Measurements from ENCODE around the gene PCDHGA1. TPM values are rescaled to one million over a fixed set of nuclear protein-coding genes. Genes with fewer than 3 reads are reported as not detected.
A peak's percentile ranks its signal among the peaks of the same experiment; 100 is the strongest.
"Not testable (repeated sequence)": the region's sequence is repeated elsewhere in the genome, so short reads cannot be mapped to it uniquely, and the experiment has no call there.

PCDHGA1 gene
- total and polyA plus RNA-seq, 5 donors: 0.70 to 2.8 (median 1.8) TPM

DNA sequence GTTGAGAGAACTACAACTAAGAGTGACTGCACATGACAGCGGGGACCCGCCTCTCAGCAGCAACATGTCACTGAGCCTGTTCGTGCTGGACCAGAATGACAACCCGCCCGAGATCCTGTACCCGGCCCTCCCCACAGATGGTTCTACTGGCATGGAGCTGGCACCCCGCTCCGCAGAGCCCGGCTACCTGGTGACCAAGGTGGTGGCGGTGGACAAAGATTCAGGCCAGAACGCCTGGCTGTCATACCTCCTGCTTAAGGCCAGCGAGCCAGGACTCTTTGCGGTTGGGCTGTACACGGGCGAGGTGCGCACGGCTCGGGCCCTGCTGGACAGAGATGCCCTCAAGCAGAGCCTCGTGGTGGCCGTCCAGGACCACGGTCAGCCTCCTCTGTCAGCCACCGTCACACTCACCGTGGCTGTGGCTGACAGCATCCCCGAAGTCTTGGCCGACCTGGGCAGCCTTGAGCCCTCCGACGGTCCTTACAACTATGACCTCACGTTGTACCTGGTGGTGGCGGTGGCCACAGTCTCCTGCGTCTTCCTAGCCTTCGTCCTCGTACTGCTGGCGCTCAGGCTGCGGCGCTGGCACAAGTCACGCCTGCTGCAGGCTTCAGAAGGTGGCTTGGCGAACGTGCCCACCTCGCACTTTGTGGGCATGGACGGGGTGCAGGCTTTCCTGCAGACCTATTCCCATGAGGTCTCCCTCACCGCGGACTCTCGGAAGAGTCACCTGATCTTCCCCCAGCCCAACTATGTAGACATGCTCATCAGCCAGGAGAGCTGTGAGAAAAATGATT is 54.4 kb downstream of the PCDHGA1 start:
- Histone ChIP-seq H3K27ac (ENCODE audit: low read length) (no peak overlapping the region), H3K4me1 (ENCODE audit: control insufficient read depth, insufficient read depth, low read length) (no peaks in the 10 kb centered on the region), H3K27me3 (ENCODE audit: control insufficient read depth, insufficient read depth) (no peaks in the 10 kb centered on the region), H3K4me3 (ENCODE audit: low read length) (no peak overlapping the region), H3K9me3 (ENCODE audit: control insufficient read depth, low read length) (peaks cover 4% of the 10 kb centered on the region)
- ATAC-seq (no peak), DNase-seq (no peak)
- WGBS: 43% methylated on average over 43 of the region's 43 CpGs
- intact Hi-C loops (cut with DNase I): no loop called here

DNA sequence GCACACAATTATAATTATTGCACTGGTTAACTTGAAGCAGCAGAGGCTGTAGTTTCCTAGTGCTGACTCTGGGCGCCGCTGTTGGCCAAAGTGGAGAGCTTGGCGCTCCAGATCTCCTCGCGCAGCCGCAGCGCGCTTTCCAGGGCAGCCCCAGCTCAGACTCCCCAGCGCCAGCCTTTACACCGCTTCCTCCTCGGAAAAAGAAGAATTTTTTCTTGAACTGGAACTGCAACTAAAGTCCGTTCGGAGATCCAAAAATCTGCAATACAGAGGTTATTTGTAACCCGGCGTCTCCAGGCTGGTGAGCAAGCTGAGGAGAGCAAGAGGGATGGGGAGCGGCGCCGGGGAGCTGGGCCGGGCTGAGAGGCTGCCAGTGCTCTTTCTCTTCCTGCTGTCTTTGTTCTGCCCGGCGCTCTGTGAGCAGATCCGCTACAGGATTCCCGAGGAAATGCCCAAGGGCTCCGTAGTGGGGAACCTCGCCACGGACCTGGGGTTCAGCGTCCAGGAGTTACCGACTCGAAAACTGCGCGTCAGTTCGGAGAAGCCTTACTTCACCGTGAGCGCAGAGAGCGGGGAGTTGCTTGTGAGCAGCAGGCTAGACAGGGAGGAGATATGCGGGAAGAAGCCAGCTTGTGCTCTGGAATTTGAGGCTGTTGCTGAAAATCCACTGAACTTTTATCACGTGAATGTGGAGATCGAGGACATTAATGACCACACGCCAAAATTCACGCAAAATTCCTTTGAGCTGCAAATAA is 57.4 kb downstream of the PCDHGA1 start, which contains the start of gene PCDHGB4:
Gene PCDHGB4, plus strand, starts transcription at position 142 of the 755 bp plus-strand sequence. Its CDS starts 187 bp downstream, at position 329.
- ATAC-seq (peak; percentile 69 to 76), DNase-seq (peak in 2 of 3 donors; percentile 67 to 78)
- H3K27me3 ChIP-seq (ENCODE audit: control insufficient read depth, insufficient read depth); H3K4me1 ChIP-seq (ENCODE audit: control insufficient read depth, insufficient read depth, low read length); H3K27ac ChIP-seq (ENCODE audit: low read length); H3K9me3 ChIP-seq (ENCODE audit: control insufficient read depth, low read length); intact Hi-C loops (cut with DNase I): not testable (repeated sequence)
- WGBS: 9% methylated on average over 22 of the region's 40 CpGs
- peak within 1 kb of the TSS; percentile 35 for H3K4me3 ChIP-seq (ENCODE audit: low read length)

- Histone ChIP-seq H3K4me3 (ENCODE audit: low read length) (no peak overlapping the region), H3K27ac (ENCODE audit: low read length) (no peak overlapping the region), H3K4me1 (ENCODE audit: control insufficient read depth, insufficient read depth, low read length) (no peaks in the 10 kb centered on the region), H3K9me3 (ENCODE audit: control insufficient read depth, low read length) (peaks cover 9% of the 10 kb centered on the region), H3K27me3 (ENCODE audit: control insufficient read depth, insufficient read depth) (no peaks in the 10 kb centered on the region)
- 42% methylated on average over 10 of the region's 10 CpGs for WGBS
- intact Hi-C loops (cut with DNase I): no loop called here
- ATAC-seq (no peak), DNase-seq (no peak)
Measured at GRCh38 chr5:141388661-141389060, 58.3 kb downstream of the PCDHGA1 start.

GRCh38 chr5:141389153-141390042 is 59.1 kb downstream of the PCDHGA1 start:
- 30% methylated on average over 77 of the region's 77 CpGs for WGBS
- Histone ChIP-seq H3K9me3 (ENCODE audit: control insufficient read depth, low read length) (peaks cover 9% of the 10 kb centered on the region), H3K27ac (ENCODE audit: low read length) (no peak overlapping the region), H3K4me3 (ENCODE audit: low read length) (no peak overlapping the region), H3K4me1 (ENCODE audit: control insufficient read depth, insufficient read depth, low read length) (no peaks in the 10 kb centered on the region), H3K27me3 (ENCODE audit: control insufficient read depth, insufficient read depth) (no peaks in the 10 kb centered on the region)
- DNase-seq (peak in 1 of 3 donors; percentile 35), ATAC-seq (no peak)
- intact Hi-C loops (cut with DNase I): no loop called here

DNA sequence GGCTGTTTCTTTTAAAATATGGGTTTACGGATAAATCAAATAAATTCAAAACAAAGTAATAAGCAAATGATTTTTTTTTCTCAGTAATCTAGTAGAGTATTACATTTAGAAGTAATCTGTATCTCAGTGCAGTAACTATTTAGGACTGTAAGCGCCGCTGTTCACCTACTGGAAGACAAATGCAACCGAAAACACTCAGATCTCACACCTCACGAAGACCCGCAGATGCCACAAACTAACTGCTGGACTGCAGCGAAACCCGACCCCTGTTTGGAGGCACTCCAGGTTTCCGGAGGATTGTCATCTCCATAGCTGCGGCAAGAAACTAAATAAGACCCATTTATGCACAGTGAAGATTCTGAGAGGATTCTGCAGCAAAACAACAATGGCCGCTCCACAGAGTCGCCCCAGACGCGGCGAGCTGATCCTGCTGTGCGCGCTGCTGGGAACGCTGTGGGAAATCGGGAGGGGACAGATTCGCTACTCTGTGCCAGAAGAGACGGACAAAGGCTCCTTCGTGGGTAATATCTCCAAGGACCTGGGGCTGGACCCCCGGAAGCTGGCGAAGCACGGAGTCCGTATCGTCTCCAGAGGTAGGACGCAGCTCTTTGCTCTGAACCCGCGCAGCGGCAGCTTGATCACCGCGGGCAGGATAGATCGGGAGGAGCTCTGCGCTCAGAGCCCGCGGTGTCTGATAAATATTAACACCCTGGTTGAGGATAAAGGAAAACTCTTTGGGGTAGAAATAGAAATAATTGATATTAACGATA is 62.3 kb downstream of the PCDHGA1 start, which contains the start of gene PCDHGA8:
Gene PCDHGA8, plus strand, starts transcription at position 205 of the 770 bp plus-strand sequence. Its CDS starts 181 bp downstream, at position 386.
- no peak for DNase-seq
- H3K4me3 ChIP-seq (ENCODE audit: low read length): no peak within 1 kb of the TSS
- H3K27ac ChIP-seq (ENCODE audit: low read length): no peak within 1 kb of the TSS
- intact Hi-C loops (cut with DNase I): no loop called here
- H3K27me3 ChIP-seq (ENCODE audit: control insufficient read depth, insufficient read depth): no peaks in the 10 kb centered on the region
- ATAC-seq: no peak
- peaks cover 13% of the 10 kb centered on the region for H3K9me3 ChIP-seq (ENCODE audit: control insufficient read depth, low read length)
- H3K4me1 ChIP-seq (ENCODE audit: control insufficient read depth, insufficient read depth, low read length): no peaks in the 10 kb centered on the region
- 26% methylated on average over 38 of the region's 38 CpGs for WGBS

- H3K4me1 ChIP-seq (ENCODE audit: control insufficient read depth, insufficient read depth, low read length): no peaks in the 10 kb centered on the region
- DNase-seq (no peak), ATAC-seq (no peak)
- no peak overlapping the region for H3K27ac ChIP-seq (ENCODE audit: low read length)
- 35% methylated on average over 21 of the region's 21 CpGs for WGBS
- no peaks in the 10 kb centered on the region for H3K27me3 ChIP-seq (ENCODE audit: control insufficient read depth, insufficient read depth)
- intact Hi-C loops (cut with DNase I): no loop called here
- peaks cover 13% of the 10 kb centered on the region for H3K9me3 ChIP-seq (ENCODE audit: control insufficient read depth, low read length)
- H3K4me3 ChIP-seq (ENCODE audit: low read length): no peak overlapping the region
Measured at GRCh38 chr5:141393267-141393666, 63.0 kb downstream of the PCDHGA1 start.

DNA sequence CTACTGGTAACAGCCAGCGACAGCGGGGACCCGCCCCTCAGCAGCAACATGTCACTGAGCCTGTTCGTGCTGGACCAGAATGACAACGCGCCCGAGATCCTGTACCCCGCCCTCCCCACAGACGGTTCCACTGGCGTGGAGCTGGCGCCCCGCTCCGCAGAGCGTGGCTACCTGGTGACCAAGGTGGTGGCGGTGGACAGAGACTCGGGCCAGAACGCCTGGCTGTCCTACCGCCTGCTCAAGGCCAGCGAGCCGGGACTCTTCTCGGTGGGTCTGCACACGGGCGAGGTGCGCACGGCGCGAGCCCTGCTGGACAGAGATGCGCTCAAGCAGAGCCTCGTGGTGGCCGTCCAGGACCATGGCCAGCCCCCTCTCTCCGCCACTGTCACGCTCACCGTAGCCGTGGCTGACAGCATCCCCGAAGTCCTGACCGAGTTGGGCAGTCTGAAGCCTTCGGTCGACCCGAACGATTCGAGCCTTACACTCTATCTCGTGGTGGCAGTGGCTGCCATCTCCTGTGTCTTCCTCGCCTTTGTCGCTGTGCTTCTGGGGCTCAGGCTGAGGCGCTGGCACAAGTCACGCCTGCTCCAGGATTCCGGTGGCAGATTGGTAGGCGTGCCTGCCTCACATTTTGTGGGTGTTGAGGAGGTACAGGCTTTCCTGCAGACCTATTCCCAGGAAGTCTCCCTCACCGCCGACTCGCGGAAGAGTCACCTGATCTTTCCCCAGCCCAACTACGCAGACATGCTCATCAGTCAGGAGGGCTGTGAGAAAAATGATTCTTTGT is 64.3 kb downstream of the PCDHGA1 start:
- H3K4me1 ChIP-seq (ENCODE audit: control insufficient read depth, insufficient read depth, low read length); H3K4me3 ChIP-seq (ENCODE audit: low read length); H3K27me3 ChIP-seq (ENCODE audit: control insufficient read depth, insufficient read depth); H3K27ac ChIP-seq (ENCODE audit: low read length); DNase-seq; intact Hi-C loops (cut with DNase I); ATAC-seq: not testable (repeated sequence)
- peaks cover 14% of the 10 kb centered on the region for H3K9me3 ChIP-seq (ENCODE audit: control insufficient read depth, low read length)
- WGBS: 31% methylated on average over 43 of the region's 53 CpGs

DNA sequence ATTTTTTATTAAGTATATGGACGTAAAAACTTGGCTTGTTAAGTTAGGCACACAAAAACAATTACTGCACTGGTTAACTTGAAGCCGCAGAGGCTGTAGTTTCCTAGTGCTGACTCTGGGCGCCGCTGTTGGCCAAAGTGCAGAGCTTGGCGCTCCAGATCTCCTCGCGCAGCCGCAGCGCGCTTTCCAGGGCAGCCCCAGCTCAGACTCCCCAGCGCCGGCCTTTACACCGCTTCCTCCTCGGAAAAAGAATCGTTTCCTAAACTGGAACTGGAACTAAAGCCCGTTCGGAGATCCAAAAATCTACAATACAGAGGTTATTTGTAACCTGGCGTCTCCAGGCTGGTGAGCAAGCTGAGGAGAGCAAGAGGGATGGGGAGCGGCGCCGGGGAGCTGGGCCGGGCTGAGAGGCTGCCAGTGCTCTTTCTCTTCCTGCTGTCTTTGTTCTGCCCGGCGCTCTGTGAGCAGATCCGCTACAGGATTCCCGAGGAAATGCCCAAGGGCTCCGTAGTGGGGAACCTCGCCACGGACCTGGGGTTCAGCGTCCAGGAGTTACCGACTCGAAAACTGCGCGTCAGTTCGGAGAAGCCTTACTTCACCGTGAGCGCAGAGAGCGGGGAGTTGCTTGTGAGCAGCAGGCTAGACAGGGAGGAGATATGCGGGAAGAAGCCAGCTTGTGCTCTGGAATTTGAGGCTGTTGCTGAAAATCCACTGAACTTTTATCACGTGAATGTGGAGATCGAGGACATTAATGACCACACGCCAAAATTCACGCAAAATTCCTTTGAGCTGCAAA is 67.6 kb downstream of the PCDHGA1 start, which contains the start of gene PCDHGB5:
Gene PCDHGB5, plus strand, starts transcription at position 192 of the 796 bp plus-strand sequence. Its CDS starts 181 bp downstream, at position 373.
- intact Hi-C loops (cut with DNase I); H3K27ac ChIP-seq (ENCODE audit: low read length); H3K27me3 ChIP-seq (ENCODE audit: control insufficient read depth, insufficient read depth); H3K4me1 ChIP-seq (ENCODE audit: control insufficient read depth, insufficient read depth, low read length): not testable (repeated sequence)
- ATAC-seq (peak; percentile 86 to 91), DNase-seq (peak in 2 of 3 donors; percentile 76 to 80)
- Histone ChIP-seq H3K9me3 (ENCODE audit: control insufficient read depth, low read length) (peaks cover 14% of the 10 kb centered on the region), H3K4me3 (ENCODE audit: low read length) (peak within 1 kb of the TSS; percentile 23)
- WGBS: 8% methylated on average over 24 of the region's 43 CpGs

DNA sequence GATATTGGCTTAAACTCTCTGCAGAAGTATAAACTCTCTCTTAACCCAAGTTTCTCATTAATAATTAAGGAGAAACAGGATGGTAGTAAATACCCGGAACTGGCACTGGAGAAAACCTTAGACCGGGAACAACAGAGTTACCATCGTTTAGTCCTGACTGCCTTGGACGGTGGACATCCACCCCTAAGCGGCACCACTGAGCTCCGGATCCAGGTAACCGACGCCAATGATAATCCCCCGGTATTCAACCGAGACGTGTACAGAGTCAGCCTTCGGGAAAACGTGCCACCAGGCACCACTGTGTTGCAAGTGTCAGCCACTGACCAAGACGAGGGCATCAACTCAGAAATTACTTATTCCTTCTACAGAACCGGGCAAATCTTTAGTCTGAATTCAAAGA is 68.3 kb downstream of the PCDHGA1 start:
- peaks cover 13% of the 10 kb centered on the region for H3K9me3 ChIP-seq (ENCODE audit: control insufficient read depth, low read length)
- H3K4me3 ChIP-seq (ENCODE audit: low read length): no peak overlapping the region

More for the DNA sequence above, 68.3 kb downstream of the PCDHGA1 start:
- intact Hi-C loops (cut with DNase I): no loop called here
- Histone ChIP-seq H3K27ac (ENCODE audit: low read length) (no peak overlapping the region), H3K27me3 (ENCODE audit: control insufficient read depth, insufficient read depth) (no peaks in the 10 kb centered on the region), H3K4me1 (ENCODE audit: control insufficient read depth, insufficient read depth, low read length) (no peaks in the 10 kb centered on the region)
- no peak for DNase-seq
- 23% methylated on average over 15 of the region's 15 CpGs for WGBS
- no peak for ATAC-seq

All from right cardiac atrium (tissue), 5 donors.